ENCODE results near the gene LFNG. TPM values are rescaled to one million over a fixed set of nuclear protein-coding genes. Genes with fewer than 3 reads are reported as not detected.

The LFNG gene
- total RNA-seq, 1 donor from 2014 or later, result 95.8 TPM

DNA sequence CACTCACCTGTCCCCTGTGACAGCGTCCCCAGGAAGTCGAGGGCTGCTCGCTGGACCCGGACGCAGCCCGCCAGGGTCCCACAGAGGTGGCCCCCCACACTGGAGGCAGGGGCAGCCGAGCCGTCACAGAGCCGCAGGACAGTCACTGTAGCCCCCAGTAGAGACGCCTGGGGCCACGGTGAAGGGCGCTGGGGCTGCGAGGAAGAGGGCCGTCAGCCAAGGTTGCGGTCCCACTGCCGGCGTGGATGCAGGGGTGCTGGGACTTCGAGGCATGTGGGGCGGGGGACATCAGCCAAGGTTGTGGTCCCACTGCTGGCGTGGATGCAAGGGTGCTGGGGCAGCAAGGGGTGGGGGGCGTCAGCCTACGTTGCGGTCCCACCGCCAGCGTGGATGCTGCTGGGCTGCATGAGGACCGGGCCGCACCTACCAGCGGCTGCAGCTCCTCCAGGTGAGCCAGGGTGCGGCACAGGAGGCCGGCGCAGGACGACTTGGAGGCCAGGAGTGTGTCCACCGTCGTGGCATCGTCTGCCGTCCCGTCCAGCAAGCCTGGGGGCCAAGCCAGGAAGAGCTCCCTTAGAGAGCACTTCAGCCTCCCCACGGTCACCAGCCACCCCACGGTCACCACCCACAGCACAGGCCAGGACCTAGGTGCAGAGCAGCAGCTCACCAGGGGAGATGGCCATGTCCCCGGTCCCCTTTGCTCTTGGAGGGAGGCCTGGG lies 21.9 kb downstream of the LFNG start:
- H3K27ac Mint-ChIP-seq, result no peak overlapping the region
- TF ChIP-seq, protein P1, sequence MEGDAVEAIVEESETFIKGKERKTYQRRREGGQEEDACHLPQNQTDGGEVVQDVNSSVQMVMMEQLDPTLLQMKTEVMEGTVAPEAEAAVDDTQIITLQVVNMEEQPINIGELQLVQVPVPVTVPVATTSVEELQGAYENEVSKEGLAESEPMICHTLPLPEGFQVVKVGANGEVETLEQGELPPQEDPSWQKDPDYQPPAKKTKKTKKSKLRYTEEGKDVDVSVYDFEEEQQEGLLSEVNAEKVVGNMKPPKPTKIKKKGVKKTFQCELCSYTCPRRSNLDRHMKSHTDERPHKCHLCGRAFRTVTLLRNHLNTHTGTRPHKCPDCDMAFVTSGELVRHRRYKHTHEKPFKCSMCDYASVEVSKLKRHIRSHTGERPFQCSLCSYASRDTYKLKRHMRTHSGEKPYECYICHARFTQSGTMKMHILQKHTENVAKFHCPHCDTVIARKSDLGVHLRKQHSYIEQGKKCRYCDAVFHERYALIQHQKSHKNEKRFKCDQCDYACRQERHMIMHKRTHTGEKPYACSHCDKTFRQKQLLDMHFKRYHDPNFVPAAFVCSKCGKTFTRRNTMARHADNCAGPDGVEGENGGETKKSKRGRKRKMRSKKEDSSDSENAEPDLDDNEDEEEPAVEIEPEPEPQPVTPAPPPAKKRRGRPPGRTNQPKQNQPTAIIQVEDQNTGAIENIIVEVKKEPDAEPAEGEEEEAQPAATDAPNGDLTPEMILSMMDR (IDR thresholded peaks at IDR 0.05), result no peak
- DNase-seq, result no peak
- no peaks in the 10 kb centered on the region for H3K9me3 Mint-ChIP-seq
- peaks cover 51% of the 10 kb centered on the region for H3K36me3 Mint-ChIP-seq (ENCODE audit: low read depth)
- no peaks in the 10 kb centered on the region for H3K27me3 Mint-ChIP-seq
- no peak overlapping the region for H3K4me3 Mint-ChIP-seq
- intact Hi-C loops (cut with micrococcal nuclease), result no loop called here
- H3K4me1 Mint-ChIP-seq, result peaks cover 10% of the 10 kb centered on the region
- no peak for ATAC-seq (ENCODE audit: low read depth)
- CTCF ChIA-PET, result no interaction called here
- POLR2A ChIA-PET, result interaction anchor here (0.6 to 1.4 kb wide), 2 partner anchors 13 to 29 kb away, joined by 4 to 5 read pairs; no protein-coding TSS in a partner anchor

DNA sequence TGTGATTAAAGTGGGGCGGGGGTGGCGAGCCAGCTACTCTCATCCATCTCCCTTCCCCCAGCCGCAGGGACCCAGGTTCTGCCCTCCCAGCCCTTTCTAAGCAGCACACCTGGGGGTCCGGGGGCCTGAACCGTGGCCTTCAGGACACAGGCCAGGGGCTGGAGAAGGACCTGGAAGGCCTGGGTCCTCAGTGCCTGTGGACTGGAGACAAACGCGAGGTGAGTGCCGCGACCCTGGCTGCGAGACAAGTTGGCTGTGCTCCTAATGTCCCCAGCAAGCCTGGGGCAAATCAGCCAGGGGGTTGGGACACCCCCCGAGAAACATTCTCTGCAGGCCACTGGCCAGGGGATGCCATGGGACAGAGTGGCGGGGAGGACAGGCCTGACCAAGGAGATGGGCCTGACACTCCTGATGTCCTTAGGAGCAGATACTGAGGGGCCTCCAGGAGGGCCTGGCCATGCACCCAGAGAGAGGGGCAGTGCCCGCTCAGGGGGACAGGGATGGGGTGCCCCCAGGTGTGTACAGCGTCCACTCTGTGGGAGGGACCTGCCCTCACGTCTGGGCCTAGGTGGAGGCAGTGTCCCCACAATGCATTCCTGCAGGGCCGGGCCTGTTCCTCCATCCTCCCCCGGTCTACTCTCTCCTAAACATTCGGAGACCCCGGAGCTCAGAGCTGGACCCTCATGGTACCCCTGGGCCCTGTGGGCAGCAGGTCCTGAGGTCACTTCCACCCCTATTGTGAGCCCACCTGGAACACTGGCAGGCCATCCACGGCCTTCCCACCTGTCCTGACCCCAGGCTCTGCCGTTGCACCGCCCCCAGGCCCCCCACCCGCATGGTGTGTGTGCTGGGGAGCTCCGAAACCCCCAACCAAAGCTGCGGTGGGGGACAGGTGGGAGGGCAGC lies 22.7 kb downstream of the LFNG start:
- Mint-ChIP-seq H3K4me1 (peaks cover 10% of the 10 kb centered on the region), H3K9me3 (no peaks in the 10 kb centered on the region), H3K4me3 (no peak overlapping the region), H3K36me3 (ENCODE audit: low read depth) (peaks cover 58% of the 10 kb centered on the region), H3K27me3 (no peaks in the 10 kb centered on the region), H3K27ac (no peak overlapping the region)
- ATAC-seq (ENCODE audit: low read depth) (no peak), DNase-seq (no peak)
- CTCF ChIA-PET, result no interaction called here
- TF ChIP-seq, protein P1 (IDR thresholded peaks at IDR 0.05), result no peak
- POLR2A ChIA-PET, result interaction anchor here (0.6 to 1.4 kb wide), 5 partner anchors 12 to 42 kb away, joined by 3 to 5 read pairs (median 3); no protein-coding TSS in a partner anchor
- intact Hi-C loops (cut with micrococcal nuclease), result no loop called here

DNA sequence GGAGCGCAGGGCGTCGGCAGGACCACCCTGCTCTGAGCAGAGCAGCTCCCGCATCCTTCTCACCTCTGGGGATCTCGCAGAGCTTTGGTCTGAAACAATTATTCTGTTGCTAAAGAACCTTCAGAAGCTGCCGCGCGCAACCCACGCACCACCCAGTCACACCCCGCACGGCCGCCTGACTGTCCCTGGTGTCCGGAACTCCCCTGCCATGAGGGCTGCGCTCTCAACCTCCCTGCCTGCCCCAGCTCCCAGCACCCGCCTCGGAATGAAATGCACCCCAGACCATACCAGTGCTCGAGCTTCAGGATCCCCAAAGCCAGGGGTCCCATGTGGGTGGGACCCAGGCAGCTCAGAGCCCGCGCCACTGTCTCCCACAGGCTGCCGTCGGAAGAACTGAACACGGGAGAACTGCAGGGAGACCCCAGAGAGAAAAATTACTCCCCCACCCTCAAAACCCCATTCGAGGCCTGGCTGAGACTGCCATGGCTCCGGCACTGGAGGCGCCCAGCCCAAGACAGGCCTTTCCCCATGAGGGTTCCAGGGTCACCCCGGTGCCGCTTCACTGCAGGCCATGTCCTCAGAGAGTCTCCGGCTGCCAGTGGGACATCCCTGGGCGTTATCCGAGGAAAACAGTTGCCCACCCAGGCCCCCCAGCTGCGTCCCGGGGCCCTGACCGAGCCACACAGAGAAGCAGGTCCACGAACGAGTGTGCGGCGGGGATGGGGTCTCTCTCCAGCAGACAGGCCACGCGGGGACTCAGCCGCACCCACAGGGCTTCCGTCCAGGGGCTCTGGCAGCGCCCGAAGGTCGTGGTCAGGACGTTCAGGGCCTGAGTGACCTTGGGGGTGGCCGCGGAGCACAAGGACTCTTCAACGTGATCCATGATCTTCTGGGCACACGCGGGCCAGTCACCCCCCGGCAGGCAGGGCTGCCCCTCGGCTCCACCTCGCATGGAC lies 23.6 kb downstream of the LFNG start:
- Mint-ChIP-seq H3K4me3 (no peak overlapping the region), H3K27ac (no peak overlapping the region), H3K36me3 (ENCODE audit: low read depth) (peaks cover 64% of the 10 kb centered on the region), H3K27me3 (no peaks in the 10 kb centered on the region), H3K4me1 (peaks cover 10% of the 10 kb centered on the region), H3K9me3 (no peaks in the 10 kb centered on the region)
- ChIA-PET POLR2A (interaction anchor here (0.6 to 1.4 kb wide), 5 partner anchors 13 to 43 kb away, joined by 3 to 5 read pairs (median 3); no protein-coding TSS in a partner anchor), CTCF (no interaction called here)
- ATAC-seq (ENCODE audit: low read depth), result no peak
- DNase-seq, result no peak
- TF ChIP-seq, protein P1 (IDR thresholded peaks at IDR 0.05), result no peak
- intact Hi-C loops (cut with micrococcal nuclease), result no loop called here

- Mint-ChIP-seq H3K9me3 (no peaks in the 10 kb centered on the region), H3K27ac (no peak overlapping the region), H3K4me3 (no peak overlapping the region), H3K27me3 (no peaks in the 10 kb centered on the region), H3K36me3 (ENCODE audit: low read depth) (peaks cover 68% of the 10 kb centered on the region), H3K4me1 (peaks cover 14% of the 10 kb centered on the region)
- ATAC-seq (ENCODE audit: low read depth) (no peak), DNase-seq (no peak)
- intact Hi-C loops (cut with micrococcal nuclease), result no loop called here
- ChIA-PET POLR2A (interaction anchor here (0.8 to 0.9 kb wide), 2 partner anchors 14 to 23 kb away, joined by 3 to 4 read pairs; no protein-coding TSS in a partner anchor), CTCF (no interaction called here)
- TF ChIP-seq, protein P1 (IDR thresholded peaks at IDR 0.05), result no peak
Observed at GRCh38 chr7:2544541-2545188, 25.1 kb downstream of the LFNG start.
